Activated CD4-positive, CD25-positive, alpha-beta regulatory T cell treated with anti-CD3 and anti-CD28 coated beads, Interleukin-2, amount 50 U/mL, for 72 hours (primary cell): ENCODE results near the gene TUBGCP6.

Experiments
- DNase-seq: peaks from one replicate; pipeline ENCODE4 v3.0.0; 2021

TUBGCP6 gene

GRCh38 chr22:50264104-50264745, 19.4 kb upstream of the TUBGCP6 start:
- no peak for DNase-seq

- DNase-seq: no peak
Observed at GRCh38 chr22:50262973-50263617, 18.3 kb upstream of the TUBGCP6 start.

DNA sequence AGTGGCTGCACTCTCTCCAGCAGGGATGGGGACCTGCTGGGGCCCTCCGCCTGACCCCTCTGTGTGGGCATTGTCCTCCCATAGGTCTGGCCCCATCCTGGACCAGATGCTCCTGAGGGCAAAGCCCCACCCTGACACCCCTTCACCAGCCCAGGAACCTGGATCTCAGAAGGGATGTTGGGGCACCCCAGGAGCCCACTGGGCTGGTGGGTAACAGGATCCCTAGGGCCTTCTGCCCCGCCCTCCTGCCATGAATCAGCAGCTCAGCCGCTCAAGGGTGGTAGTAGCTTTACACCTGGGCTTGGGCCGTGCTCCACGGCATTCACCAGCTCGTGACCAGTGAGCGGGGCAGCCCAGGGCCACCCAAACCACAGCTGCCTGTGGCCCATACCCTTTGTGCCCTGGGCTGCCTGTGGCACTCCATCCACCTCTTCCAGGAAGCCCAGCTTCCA, 17.7 kb upstream of the TUBGCP6 start:
- no peak for DNase-seq

DNA sequence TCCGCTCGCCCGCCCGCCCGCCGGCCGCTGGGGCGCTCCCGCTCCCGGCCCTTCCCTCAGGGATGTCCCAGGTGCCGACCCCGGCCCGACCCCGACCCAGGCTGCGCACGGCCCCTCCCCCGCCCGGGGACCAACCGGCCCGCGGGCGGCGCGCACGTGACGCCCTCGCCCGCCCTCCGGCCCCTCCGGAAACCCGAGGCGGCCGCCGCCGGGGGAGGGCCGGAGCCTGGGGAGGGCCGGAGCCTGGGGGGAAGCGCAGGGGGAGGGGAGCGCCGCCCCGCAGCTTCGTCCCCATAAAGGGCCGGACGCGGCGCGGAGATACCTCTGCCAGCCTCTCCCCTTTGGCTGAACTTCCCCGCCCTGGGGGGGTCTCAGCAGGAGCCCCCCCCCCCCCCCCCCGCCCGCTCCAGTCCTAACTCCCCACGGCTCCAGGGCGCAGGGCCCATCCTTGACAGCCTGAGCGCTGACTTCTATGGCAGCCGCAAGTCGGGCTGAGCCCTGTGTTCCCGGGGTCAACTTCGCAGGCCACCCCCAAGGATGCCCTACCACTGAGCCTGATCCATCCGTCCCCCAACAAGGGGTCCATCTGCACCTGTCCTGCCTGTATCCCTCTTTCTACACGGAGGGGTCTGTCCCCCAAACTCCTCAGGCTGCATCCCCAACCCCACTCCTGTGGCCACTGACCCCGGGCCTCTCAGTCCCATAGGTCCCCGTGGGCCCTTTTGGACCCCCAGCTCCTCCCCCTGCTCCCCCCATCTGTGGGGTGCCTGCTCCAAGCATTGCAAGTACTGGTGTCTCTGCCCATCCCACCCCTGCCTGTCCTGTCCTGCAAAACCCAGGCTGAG, 17.0 kb upstream of the TUBGCP6 start, which contains the start of gene MAPK12:
MAPK12 (minus strand) TSS at position 69 of the 845 bp plus-strand sequence. CDS start 174 bp downstream, outside the sequence.
- no peak for DNase-seq

DNA sequence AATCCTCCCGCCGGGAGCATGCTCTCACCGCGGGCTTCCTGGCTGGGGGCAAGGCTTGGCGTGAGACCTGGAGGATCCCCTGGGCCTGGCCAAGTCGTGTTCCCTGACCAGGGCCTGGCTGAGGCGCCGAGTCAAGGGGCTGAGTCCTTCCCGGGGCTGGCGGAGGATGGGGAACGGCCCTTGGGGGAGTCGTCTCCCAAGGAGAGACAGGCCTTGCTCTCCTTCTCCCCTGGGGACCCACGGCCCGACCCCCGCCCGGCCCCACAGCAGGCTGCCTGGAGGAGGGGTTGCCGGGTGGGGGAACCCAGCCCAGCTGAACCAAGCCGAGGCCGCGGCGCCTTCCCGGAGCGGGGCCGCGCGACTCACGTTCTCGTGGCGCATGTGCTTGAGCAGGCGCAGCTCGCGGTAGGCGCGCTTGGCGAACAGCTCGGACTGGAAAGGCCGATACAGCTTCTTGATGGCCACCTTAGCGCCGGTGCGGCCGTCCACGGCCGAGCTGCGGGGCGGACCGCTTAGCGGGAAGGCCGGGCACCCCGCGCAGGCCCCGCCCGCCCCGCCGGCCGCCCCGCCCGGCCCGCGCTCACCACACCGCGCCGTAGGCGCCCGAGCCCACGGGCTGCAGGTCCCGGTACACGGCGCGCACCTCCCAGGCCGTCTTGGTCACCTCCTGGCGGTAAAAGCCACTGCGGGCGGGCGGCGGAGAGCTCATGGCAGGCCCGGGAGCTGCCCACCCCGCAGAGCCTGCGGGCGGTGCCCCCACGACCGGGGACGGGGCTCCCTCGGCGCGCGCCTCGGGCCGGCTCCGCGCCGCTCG, 16.2 kb upstream of the TUBGCP6 start:
- no peak for DNase-seq

GRCh38 chr22:50260434-50260800, 15.6 kb upstream of the TUBGCP6 start:
- no peak for DNase-seq

DNA sequence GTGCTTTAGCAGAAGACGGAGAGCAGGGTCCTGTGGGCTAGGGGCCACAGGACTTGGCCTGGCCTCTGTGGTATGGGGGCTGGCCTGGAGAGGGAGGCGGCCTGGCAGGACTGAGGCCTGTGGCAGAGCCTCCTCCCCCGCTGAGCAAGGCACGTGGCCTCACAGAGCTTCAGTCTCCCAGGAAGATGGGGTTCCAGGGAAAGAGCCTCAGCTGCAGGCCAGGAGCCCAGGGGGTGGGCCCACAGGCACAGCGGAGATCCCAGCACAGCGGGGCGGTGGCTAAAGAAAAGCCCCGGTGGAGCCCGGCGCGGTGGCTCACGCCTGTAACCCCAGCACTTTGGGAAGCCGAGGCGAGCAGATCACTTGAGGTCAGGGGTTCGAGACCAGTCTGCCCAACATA, 14.5 kb upstream of the TUBGCP6 start:
- DNase-seq: no peak

DNA sequence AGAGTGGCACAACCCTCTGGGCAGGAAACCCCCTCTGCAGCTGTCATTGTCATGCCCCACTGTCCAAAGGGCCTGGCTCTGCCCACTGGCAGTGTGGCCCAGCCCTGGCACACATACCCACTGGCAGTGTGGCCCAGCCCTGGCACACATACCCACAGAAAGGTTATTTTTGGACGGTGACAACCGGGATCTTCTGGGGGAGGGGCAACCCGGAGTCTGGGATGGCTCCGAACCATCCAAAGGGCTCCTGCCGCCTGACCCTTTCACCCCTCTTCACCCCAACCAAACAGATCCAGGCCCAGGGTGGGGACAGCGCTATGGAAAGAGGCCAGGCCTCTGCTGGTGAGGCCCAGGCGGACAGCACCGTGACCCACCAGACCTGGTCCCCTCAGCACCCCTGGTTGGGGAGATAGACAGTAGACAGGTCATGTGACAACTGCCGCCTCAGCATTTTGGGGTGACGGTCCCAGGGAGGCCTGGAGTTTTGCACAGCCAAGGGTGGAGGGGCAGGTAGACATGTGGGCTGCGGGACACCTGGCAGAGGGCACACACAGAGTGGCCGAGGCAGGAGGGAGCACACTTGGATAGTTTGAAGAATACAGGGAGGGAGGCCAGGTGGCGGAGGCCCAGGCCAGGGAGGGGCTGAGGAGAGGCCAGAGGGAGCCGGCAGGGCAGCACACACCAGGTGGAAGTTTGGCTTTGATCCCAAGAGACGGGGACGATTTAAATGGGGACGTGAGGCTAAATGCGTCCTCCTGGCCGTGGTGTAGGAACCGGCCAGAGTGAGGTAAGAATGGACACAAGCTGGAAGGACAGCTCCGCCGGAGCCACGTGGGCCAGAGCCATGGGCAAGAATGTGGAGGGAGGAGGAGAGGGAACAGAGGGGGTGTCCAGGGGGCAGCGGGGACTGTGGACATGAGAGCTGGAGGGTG, 13.8 kb upstream of the TUBGCP6 start:
- no peak for DNase-seq

DNA sequence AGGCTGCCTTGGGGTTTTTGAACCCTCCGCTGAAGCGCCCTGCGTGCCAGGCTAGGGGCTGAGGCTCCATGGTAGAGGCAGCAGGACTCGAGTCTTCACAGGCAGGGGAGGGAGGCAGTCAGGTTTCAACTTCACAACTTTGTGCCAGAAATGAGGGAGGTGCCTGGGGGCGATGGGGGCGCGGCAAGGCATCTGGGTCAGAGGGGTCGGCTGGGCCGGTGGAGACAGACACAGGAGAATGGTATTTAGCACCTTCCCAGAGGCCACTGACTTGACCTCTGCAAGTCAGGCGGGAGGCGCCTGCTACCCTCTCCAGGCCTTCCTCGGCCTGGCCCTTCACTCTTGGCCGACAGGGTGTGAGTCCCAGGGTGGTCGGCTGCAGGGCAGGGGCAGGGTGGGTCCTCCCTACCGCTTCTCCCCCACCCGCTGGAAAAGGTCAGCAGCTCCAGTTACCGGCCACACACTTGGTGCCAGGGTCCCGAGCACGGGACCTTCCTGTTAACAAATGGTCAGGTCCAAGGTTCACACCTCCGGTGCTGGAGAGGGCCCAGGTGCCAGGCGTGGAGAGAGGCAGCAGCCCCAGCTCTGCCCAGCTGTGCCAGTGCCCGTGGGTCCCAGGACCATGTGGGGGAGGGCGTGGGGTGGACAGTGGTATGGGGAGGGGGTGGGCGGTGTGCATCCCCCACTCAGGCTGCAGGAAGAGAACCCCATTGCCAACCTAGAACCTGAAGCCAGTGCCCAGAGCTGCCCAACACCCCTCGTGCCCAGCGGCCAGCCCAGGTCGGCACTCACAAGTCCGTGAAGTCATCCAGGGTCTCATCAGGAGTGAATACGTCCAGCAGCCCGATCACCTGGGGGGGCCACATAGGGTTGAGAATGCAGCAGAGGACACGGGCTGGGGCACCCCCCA, 12.9 kb upstream of the TUBGCP6 start:
- no peak for DNase-seq

DNA sequence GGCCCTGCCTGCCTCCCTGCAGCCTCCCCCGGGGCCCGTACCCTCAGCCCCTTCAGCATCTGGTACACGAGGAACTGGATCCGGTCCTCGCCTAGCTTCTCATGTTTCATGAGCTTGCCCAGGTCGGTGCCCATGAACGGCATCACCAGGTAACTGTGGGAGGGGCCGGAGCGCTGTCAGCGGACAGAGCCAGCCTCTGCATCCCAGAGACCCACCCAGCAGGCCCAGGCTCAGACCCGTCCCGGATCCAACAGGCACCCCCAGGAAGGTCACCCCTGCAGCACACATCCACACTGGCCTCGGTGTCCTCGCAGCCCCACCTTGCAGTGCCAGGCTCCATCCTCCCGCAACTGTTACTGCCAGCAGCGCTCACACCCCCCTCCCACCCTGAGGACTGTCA, 12.2 kb upstream of the TUBGCP6 start:
- no peak for DNase-seq

DNA sequence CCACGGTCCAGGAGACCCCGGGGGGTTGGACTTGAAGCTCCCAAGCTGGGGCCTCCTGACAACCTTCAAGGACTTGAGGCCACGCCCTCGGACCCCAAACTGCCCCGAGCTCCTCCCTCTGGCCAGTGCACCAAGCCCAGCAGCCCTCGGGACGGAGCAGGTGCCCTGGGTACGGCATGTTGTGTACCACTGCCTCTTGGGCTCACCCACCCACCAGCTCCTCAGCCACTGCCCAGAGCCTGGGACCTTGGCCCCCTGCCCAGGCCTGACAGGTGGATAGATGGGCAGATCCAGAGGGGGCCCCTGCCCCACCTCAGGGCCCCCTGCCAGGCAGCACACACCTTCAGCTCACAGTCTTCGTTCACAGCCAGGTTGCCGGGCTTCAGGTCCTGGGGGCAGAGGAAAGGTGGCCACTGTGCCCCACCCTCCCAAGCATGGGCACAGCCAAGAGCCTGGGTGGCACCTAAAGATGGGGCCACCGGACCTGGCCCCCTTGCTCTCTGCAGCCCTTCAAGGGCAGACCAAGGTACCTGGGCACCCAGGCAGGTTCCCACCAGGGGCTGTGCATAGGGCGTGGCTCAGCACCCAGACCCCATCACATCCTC, 11.5 kb upstream of the TUBGCP6 start:
- DNase-seq: no peak

GRCh38 chr22:50255607-50256006, 10.8 kb upstream of the TUBGCP6 start:
- DNase-seq: no peak

DNA sequence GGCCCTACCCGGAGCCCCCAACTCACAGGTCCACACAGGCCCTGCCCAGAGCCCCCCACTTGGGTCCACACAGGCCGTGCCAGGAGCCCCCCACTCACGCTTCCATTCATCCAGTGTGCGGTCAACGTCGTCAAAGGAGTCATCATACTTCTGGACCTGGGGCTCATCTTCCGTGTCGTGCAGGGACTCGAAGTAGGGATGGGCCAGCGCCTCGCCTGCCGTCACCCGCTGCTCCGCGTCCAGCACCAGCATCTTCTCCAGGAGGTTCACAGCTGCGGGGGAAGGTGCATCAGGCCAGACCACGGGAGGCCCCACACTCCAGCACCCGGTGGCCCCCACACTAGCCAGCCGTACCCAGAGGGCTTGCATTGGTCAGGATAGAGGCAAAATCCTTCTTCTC, 10.3 kb upstream of the TUBGCP6 start:
- DNase-seq: no peak

GRCh38 chr22:50253941-50254340, 9.1 kb upstream of the TUBGCP6 start:
- DNase-seq: no peak

DNA sequence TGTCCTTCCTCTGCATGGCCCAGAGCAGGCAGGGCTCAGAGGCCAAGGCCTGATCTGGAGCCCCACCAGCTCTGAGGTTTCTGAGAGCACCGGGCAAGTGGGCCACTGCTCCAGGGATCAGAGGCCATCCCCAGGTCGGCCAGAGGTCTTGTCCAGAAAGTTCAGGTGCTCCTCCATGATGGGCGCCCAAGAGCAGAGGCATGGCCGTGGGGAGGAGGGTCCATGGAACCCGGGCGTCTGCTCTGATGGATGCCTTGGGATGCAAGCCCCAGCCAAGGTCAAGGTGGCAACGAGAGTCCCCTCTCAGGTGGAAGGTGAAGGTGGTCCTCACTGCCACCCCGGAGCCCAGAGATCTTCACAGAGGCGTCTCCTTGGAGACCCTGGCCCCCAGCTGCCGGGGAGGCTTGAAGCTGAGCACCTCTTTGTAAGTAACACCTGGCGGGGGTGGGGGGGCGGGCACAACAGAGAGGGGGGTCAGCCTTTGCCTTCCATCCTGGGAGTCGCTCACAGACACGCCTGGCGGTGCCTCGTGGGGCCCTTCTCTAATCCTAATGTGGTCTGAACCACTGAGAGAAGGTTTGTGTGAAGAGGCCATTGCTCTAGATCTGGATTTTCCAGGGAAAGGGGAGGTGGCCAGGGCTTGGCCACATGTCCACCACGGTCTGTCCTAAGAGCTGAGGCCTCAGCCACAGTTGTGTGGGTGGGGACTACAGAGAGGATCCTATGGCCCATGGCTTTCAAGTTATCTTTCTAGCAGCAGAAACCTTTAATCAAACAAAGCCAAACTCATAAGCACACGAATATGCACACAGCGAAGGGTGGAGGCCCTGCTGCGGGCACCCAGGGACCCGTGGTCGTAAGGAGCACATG, 8.5 kb upstream of the TUBGCP6 start:
- no peak for DNase-seq

DNA sequence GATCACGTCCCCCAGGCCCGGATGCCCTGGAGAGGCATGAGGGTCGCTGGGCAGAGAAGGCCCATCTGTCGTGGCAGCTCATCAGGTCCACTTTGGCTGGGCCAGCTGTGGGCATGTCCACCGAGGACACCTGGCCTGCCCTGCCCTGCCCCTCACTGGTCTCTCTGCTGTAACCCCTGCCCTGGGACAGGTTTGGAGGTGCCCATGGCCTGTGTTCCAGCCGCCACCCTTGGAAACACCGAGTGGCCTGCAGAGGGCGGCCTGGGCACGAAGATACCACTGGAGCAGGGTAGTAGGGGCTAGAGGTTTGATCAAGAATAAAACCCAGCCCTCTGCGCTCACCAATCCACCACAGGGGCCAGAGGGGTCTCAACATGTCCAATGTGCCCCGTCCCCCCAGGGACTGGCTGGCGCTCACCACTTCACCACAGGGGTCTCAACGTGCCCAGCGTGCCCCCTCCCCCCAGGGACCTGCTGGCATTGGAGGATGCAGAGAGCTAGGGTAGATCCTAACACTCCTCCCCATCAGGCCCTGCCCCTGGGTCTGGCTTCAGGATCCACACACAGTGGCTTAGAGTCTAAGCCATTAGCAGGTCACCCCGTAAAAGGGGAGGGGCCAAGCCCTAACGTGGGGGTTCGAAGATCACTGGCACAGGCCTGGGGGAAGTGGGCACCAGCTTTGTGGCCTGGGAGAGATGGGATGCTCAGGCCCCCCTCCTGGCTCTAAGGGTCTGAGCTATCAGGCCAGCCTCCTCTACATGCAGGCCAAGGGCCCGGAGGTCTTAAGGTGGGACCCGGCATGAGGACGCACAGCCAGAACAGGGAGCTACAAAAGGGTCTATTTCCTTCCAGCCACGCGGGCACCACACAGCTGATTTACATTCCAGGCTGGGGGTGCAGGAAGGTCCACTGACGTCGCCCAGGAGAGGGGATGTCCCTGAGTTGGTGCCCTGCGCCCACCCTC, 7.5 kb upstream of the TUBGCP6 start:
- peak; percentile 64 for DNase-seq

GRCh38 chr22:50251477-50252081, 6.8 kb upstream of the TUBGCP6 start:
- no peak for DNase-seq
